Immature natural killer cell (primary cell): ENCODE data around the gene HSD17B14. TPM values are rescaled to one million over a fixed set of nuclear protein-coding genes. Genes with fewer than 3 reads are reported as not detected.
"Not testable (repeated sequence)": the region's sequence is repeated elsewhere in the genome, so short reads cannot be mapped to it uniquely, and the experiment has no call there.

Experiments used
- DNase-seq, 3 donors: peaks; one replicate each; pipeline ENCODE4 v3.0.0; 2022; ENCODE audit warnings: mixed read lengths in 1 of 3
- H3K27ac Mint-ChIP-seq, 6 donors: one replicate each; pipeline ENCODE4 v1.8.0; 2020; ENCODE audit warnings: mixed read lengths in 6 of 6, mild to moderate bottlenecking in 5 of 6, inconsistent platforms in 4 of 6, moderate library complexity in 3 of 6
- H3K27me3 Mint-ChIP-seq, 3 donors: one replicate each; pipeline ENCODE4 v1.8.0; 2020 to 2021; ENCODE audit warnings: low read depth in 3 of 3, mild to moderate bottlenecking in 3 of 3, mixed read lengths in 3 of 3, moderate library complexity in 3 of 3, inconsistent platforms in 1 of 3
- H3K36me3 Mint-ChIP-seq, 3 donors: one replicate each; pipeline ENCODE4 v1.8.0; 2020; ENCODE audit warnings: mixed read lengths in 3 of 3, inconsistent platforms in 2 of 3, mild to moderate bottlenecking in 2 of 3
- H3K4me1 Mint-ChIP-seq, 2 donors: one replicate each; pipeline ENCODE4 v1.8.0; 2020; ENCODE audit warnings: inconsistent platforms in 2 of 2, mild to moderate bottlenecking in 2 of 2, mixed read lengths in 2 of 2, moderate library complexity in 1 of 2
- H3K4me3 Mint-ChIP-seq, 5 donors: one replicate each; pipeline ENCODE4 v1.8.0; 2020; ENCODE audit warnings: mild to moderate bottlenecking in 5 of 5, mixed read lengths in 5 of 5, inconsistent platforms in 3 of 5, moderate library complexity in 3 of 5
- H3K9me3 Mint-ChIP-seq, 6 donors: one replicate each; pipeline ENCODE4 v1.8.0; 2020; ENCODE audit warnings: mild to moderate bottlenecking in 6 of 6, mixed read lengths in 6 of 6, inconsistent platforms in 4 of 6, moderate library complexity in 3 of 6
- polyA plus RNA-seq, 3 donors: library from polyadenylated mRNA; unstranded; fragments of 300-500 nt; fragmentation: Illumina TruSeq; gene quantifications; one replicate each; pipeline ENCODE4 v1.2.3, GENCODE V29; 2021

Gene HSD17B14
- polyA plus RNA-seq = not detected

DNA sequence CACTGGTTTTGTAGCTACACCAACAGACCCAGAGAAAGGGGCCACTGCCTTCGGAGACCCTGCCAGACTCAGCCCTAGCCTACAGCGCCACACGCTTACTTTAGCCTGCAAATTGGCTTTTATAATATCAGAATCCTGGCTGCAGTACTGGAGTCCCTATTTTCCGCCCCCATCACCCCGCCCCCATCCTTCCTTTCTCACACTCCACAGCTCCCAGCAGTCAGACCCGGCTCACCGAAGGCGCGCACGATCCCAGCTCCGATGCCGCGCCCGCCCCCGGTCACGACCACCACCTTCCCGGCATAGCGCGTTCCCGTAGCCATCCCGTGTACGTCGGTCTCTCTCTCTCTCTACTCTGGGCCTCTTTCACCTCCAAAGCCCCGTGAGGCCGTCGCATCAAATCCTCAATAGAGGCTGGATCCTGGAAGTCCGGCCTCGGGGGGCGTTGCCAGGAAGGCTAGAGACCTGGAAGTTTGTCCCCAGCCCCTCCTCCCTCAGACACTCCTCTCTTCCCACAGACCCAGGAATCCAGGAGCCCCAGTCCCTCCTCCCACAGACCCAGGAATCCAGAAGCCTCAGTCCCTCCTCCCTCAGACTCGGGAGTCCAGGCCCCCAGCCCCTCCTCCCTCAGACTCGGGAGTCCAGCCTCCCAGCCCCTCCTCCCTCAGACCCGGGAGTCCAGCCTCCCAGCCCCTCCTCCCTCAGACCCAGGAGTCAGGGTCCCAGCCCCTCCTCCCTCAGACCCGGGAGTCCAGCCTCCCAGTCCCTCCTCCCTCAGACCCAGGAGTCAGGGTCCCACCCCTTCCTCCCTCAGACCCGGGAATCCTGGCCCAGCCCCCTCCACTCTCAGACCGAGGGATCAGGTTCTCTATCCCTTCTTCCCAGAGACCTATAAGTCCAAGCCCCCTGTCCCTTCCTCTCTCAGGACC, at the start of gene HSD17B14:
Gene HSD17B14 (minus strand): TSS at position 403 of the 929 bp plus-strand sequence. CDS start 80 bp downstream, at position 323.
- no peaks in the 10 kb centered on the region for H3K9me3 Mint-ChIP-seq
- no peaks in the 10 kb centered on the region for H3K36me3 Mint-ChIP-seq
- H3K4me3 Mint-ChIP-seq = peak within 1 kb of the TSS; percentile 61 to 79 (median 70)
- H3K4me1 Mint-ChIP-seq = peaks cover 15 to 16% of the 10 kb centered on the region in 2 donors
- H3K27ac Mint-ChIP-seq = peak within 1 kb of the TSS in 4 of 6 donors; percentile 40 to 87 (median 60)
- H3K27me3 Mint-ChIP-seq = peaks cover 2 to 12% (median 9%) of the 10 kb centered on the region in 3 donors
- DNase-seq = no peak

DNA sequence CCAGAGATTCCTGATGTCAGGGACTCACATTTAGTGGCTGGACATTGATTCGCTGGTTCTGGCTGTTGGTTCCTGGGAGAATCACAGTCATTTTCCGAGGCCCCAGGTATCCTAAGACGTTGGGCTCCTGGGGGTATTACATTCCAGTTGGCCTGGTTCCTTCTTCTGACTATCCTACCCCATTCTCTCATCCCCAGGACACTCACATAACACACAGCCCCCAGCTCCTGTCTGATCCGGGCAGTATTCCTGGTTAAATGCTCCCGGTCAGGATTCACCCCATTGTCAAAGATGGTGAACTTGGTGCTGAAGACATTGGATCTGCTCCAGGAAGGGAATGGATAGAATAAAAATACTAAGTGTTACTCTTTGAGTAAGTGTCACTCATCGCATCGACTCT, 47.4 kb upstream of the HSD17B14 start:
- Mint-ChIP-seq H3K27me3 (peaks cover 8 to 11% (median 8%) of the 10 kb centered on the region in 3 donors), H3K27ac (no peak overlapping the region), H3K9me3 (no peaks in the 10 kb centered on the region), H3K4me1 (no peaks in the 10 kb centered on the region), H3K36me3 (no peaks in the 10 kb centered on the region), H3K4me3 (no peak overlapping the region)
- DNase-seq = no peak

DNA sequence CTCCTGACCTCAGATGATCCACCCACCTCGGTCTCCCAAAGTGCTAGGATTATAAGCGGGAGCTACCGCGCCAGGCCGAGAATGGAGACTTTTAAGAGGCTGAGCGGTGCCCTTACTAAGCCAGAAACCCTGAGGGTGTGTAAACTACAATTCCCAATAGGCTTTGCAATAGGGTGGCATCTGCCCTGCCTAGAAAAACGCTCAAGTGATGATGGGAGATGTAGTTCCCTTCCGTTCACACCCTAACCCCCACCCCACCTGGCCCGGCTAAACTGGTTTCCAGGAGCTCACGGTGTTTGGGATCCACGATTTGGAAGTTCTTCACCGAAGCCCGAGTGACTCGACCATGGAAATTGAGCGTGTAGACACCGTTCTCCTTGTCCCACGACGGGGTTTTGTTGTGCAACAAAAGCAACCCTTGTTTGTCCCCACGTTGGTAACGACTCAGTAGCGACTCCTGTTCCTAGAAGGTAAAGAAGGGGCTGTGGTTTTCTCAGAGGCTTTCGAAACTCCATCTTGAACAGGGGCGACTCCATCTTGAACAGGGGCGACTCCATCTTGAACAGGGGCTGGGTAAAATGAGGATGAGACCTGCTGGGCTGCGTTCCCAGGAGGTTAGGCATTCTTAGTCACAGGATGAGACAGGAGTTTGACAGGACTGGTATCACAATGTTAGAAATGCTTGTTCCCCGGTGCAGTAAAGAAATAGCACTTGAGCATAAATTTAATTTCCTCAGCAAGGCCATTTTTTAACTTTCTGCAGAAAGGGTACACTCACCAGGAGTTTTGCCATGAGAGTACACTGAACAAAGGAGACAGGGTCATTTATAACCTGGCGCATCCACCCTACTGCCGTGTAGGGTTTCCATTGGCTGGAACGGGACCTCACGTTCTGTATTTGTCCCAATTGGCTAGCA, 45.7 kb upstream of the HSD17B14 start:
- H3K9me3 Mint-ChIP-seq = no peaks in the 10 kb centered on the region
- no peak overlapping the region for H3K4me3 Mint-ChIP-seq
- peaks cover 8 to 24% (median 20%) of the 10 kb centered on the region in 3 donors for H3K27me3 Mint-ChIP-seq
- H3K27ac Mint-ChIP-seq = peak overlapping the region in 1 of 6 donors; percentile 12
- H3K4me1 Mint-ChIP-seq = no peaks in the 10 kb centered on the region
- peaks cover 0 to 6% (median 4%) of the 10 kb centered on the region in 3 donors for H3K36me3 Mint-ChIP-seq
- DNase-seq = no peak

DNA sequence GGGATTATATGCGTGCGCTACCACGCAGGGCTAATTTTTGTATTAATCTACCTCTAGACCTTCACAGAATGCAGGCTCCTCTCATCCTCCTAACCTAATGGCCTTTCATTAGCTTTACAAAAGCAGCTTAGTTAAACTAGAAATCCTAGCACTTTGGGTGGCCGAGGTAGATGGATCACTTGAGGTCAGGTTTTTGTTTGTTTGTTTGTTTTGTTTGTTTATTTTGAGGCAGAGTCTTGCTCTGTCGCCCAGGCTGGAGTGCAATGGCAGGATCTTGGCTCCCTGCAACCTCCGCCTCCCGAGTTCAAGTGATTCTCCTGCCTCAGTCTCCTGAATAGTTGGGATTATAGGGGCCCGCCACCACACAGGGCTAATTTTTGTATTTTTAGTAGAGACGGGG, 43.4 kb upstream of the HSD17B14 start:
- peaks cover 4 to 13% (median 13%) of the 10 kb centered on the region in 3 donors for H3K36me3 Mint-ChIP-seq
- H3K4me1 Mint-ChIP-seq = peaks cover 15% of the 10 kb centered on the region in 2 donors
- H3K27me3 Mint-ChIP-seq = peaks cover 12 to 39% (median 26%) of the 10 kb centered on the region in 3 donors
- DNase-seq, H3K9me3 Mint-ChIP-seq, H3K27ac Mint-ChIP-seq, H3K4me3 Mint-ChIP-seq: not testable (repeated sequence)

DNA sequence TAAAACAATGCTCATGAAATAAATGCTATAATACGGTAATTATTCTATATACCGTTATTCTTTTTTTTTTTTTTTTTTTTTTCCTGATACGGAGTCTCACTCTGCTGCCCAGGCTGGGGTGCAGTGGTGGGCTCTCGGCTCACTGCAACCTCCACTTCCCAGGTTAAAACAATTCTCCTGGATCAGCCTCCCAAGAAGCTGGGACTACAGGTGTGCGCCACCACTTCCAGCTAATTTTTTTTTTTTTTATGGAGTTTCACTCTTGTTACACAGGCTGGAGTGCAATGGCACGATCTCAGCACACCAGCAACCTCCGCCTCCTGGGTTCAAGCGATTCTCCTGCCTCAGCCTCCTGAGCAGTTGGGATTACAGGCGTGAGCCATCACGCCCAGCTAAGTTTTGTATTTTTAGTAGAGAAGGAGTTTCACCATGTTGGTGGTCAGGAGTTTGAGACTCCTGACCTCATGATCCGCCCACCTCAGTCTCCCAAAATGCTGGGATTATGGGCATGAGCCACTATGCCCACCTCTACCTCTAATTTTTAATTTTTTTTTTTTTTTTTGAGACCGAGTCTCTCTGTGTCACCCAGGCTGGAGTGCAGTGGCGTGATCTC, 42.8 kb upstream of the HSD17B14 start:
- DNase-seq = no peak
- peaks cover 12 to 45% (median 32%) of the 10 kb centered on the region in 3 donors for H3K27me3 Mint-ChIP-seq
- H3K4me3 Mint-ChIP-seq = no peak overlapping the region
- H3K36me3 Mint-ChIP-seq = peaks cover 8 to 17% (median 13%) of the 10 kb centered on the region in 3 donors
- peaks cover 21% of the 10 kb centered on the region in 2 donors for H3K4me1 Mint-ChIP-seq
- peak overlapping the region in 1 of 6 donors; percentile 25 for H3K27ac Mint-ChIP-seq
- H3K9me3 Mint-ChIP-seq = no peaks in the 10 kb centered on the region

DNA sequence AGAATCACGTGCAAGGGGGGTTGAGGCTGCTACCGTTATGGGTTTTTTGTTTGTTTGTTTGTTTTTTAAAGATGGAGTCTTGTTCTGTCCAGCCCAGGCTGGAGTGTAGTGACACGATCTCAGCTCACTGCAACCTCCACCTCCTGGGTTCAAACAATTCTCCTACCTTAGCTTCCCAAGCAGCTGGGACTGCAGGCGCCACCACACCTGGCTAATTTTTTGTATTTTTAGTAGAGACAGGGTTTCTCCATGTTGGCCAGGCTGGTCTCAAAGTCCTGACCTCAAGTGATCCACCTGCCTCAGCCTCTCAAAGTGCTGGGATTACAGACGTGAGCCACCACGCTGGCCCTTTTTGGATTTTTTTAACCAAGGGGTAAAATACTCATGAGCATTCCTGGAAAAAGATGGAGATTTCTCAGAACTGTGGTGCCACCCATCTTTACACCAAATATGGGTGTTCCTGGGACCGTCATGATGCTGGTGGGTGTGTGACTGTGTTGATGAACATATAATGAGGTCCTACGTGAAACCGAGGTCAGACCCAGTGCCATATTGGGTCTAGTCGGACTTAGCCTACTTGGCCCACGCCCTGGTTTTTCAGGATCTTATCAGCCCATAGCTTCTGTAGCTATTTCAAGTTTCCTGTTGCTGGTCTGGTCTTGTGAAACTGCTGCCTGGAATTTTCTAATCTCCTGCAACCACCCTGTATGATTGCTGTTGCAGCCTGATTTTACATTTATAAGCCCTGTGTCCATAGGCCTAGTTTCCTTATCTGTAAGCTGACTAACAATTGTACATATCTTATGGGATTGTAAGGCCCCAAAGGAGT, 42.1 kb upstream of the HSD17B14 start:
- Mint-ChIP-seq H3K36me3 (peaks cover 13 to 20% (median 17%) of the 10 kb centered on the region in 3 donors), H3K4me3 (no peak overlapping the region), H3K9me3 (peaks cover 0 to 2% (median 0%) of the 10 kb centered on the region in 6 donors), H3K4me1 (peaks cover 28% of the 10 kb centered on the region in 2 donors), H3K27me3 (peaks cover 17 to 52% (median 39%) of the 10 kb centered on the region in 3 donors), H3K27ac (peak overlapping the region in 5 of 6 donors; percentile 12 to 72 (median 40))
- peak in 2 of 3 donors; percentile 28 to 32 for DNase-seq

DNA sequence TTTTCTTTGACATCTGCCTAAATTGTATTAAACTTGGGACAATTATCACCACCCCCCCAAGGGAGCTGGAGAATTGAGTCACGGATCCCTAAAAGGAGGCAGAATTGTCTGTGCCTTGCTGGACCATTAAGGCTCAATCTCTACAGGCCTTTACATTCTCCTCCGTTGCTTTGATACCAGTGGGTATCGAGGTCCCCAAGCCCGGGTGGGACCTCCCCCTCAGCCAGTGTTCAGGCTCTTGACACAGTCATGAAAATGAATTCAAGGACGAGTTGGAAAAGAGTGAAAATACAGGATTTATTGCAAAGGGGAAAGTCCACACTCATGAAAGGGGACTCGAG, 41.5 kb upstream of the HSD17B14 start:
- Mint-ChIP-seq H3K4me3 (no peak overlapping the region), H3K27me3 (peaks cover 19 to 58% (median 45%) of the 10 kb centered on the region in 3 donors), H3K27ac (peak overlapping the region in 3 of 6 donors; percentile 34 to 72 (median 64)), H3K9me3 (peaks cover 0 to 2% (median 0%) of the 10 kb centered on the region in 6 donors), H3K36me3 (peaks cover 18 to 25% (median 18%) of the 10 kb centered on the region in 3 donors), H3K4me1 (peaks cover 34% of the 10 kb centered on the region in 2 donors)
- DNase-seq = peak in 2 of 3 donors; percentile 14 to 23

DNA sequence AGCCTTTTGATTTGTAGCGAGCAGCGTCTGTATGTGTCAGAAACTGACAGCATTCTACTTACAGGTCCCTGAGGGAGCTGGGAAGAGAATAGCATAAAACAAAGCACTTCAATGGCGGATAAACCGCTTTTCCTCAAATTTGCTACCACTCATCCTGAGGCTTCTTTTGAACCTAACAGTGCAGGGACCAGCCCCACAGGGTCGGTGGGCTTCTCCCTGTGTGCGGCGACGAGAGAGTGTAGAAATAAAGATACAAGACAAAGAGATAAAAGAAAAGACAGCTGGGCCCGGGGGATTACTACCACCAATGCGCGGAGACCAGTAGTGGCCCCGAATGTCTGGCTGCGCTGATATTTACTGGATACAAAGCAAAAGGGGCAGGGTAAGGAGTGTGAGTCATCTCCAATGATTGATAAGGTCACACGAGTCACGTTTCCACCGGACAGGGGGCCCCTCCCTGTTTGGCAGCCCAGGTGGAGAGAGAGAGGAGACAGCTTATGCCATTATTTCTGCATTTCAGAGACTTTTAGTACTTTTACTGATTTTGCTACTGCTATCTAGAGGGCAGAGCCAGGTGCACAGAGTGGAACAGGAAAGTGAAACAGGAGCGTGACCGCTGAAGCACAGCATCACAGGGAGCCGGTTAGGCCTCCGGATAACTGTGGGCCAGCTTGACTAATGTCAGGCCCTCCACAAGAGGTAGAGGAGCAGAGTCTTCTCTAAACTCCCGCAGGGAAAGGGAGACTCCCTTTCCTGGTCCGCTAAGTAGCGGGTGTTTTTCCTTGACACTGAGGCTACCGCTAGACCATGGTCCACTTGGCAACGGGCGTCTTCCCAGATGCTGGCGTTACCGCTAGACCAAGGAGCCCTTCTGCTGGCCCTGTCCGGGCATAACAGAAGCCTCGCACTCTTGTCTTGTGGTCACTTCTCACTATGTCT, 40.0 kb upstream of the HSD17B14 start:
- Mint-ChIP-seq H3K27me3 (peaks cover 24 to 65% (median 52%) of the 10 kb centered on the region in 3 donors), H3K4me1 (peaks cover 40 to 44% of the 10 kb centered on the region in 2 donors), H3K27ac (peak overlapping the region in 5 of 6 donors; percentile 72 to 99 (median 99)), H3K4me3 (peak overlapping the region in 4 of 5 donors; percentile 11 to 53 (median 38)), H3K36me3 (peaks cover 18 to 25% (median 18%) of the 10 kb centered on the region in 3 donors)
- not testable (repeated sequence) for H3K9me3 Mint-ChIP-seq
- peak; percentile 32 to 37 (median 35) for DNase-seq

DNA sequence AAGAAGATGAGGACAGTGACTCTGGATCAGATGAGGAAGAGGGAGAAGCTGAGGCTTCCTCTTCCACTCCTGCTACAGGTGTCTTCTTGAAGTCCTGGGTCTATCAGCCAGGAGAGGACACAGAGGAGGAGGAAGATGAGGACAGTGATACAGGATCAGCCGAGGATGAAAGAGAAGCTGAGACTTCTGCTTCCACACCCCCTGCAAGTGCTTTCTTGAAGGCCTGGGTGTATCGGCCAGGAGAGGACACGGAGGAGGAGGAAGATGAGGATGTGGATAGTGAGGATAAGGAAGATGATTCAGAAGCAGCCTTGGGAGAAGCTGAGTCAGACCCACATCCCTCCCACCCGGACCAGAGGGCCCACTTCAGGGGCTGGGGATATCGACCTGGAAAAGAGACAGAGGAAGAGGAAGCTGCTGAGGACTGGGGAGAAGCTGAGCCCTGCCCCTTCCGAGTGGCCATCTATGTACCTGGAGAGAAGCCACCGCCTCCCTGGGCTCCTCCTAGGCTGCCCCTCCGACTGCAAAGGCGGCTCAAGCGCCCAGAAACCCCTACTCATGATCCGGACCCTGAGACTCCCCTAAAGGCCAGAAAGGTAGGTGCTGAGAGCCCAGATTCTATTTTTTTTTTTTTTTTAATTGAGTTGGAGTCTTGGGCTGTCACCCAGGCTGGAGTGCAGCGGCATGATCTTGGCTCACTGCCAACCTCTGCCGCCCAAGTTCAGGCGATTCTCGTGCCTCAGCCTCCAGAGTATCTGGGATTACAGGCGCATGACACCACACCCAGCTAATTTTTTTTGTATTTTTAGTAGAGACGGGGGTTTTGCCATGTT, 38.2 kb upstream of the HSD17B14 start:
- H3K27me3 Mint-ChIP-seq = peaks cover 21 to 65% (median 54%) of the 10 kb centered on the region in 3 donors
- DNase-seq = peak in 2 of 3 donors; percentile 33 to 34
- peaks cover 40 to 44% of the 10 kb centered on the region in 2 donors for H3K4me1 Mint-ChIP-seq
- peaks cover 0 to 2% (median 0%) of the 10 kb centered on the region in 6 donors for H3K9me3 Mint-ChIP-seq
- H3K4me3 Mint-ChIP-seq = peak overlapping the region; percentile 99 to 100 (median 99)
- H3K27ac Mint-ChIP-seq = peak overlapping the region; percentile 99 to 100 (median 99)
- H3K36me3 Mint-ChIP-seq = peaks cover 18 to 25% (median 18%) of the 10 kb centered on the region in 3 donors

DNA sequence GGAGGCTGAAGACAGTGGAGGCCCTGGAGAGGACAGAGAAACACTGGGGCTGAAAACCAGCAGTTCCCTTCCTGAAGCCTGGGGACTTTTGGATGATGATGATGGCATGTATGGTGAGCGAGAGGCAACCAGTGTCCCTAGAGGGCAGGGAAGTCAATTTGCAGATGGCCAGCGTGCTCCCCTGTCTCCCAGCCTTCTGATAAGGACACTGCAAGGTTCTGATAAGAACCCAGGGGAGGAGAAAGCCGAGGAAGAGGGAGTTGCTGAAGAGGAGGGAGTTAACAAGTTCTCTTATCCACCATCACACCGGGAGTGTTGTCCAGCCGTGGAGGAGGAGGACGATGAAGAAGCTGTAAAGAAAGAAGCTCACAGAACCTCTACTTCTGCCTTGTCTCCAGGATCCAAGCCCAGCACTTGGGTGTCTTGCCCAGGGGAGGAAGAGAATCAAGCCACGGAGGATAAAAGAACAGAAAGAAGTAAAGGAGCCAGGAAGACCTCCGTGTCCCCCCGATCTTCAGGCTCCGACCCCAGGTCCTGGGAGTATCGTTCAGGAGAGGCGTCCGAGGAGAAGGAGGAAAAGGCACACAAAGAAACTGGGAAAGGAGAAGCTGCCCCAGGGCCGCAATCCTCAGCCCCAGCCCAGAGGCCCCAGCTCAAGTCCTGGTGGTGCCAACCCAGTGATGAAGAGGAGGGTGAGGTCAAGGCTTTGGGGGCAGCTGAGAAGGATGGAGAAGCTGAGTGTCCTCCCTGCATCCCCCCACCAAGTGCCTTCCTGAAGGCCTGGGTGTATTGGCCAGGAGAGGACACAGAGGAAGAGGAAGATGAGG, 37.4 kb upstream of the HSD17B14 start:
- Mint-ChIP-seq H3K27me3 (peaks cover 21 to 64% (median 49%) of the 10 kb centered on the region in 3 donors), H3K36me3 (peaks cover 18 to 25% (median 18%) of the 10 kb centered on the region in 3 donors), H3K4me3 (peak overlapping the region; percentile 99 to 100 (median 99)), H3K9me3 (peaks cover 0 to 2% (median 0%) of the 10 kb centered on the region in 6 donors), H3K4me1 (peaks cover 40 to 44% of the 10 kb centered on the region in 2 donors), H3K27ac (peak overlapping the region; percentile 99 to 100 (median 99))
- DNase-seq = peak in 2 of 3 donors; percentile 28 to 29
